Neural progenitor cell (in vitro differentiated cells): Measurements from ENCODE around the gene PDE1C.

Experiments
- CTCF ChIP-seq: fragments of 200-600 bp; sonication (generic); IDR thresholded peaks from 2 replicates; pipeline ENCODE4 v1.5.1; 2017; ENCODE audit warnings: antibody characterized with exemption, mild to moderate bottlenecking
- EZH2 ChIP-seq: fragments of 200-600 bp; sonication (generic); IDR thresholded peaks from 2 replicates; pipeline ENCODE4 v1.6.1; 2017; ENCODE audit warnings: antibody characterized with exemption, mild to moderate bottlenecking, moderate library complexity
- EZH2phosphoT487 ChIP-seq: fragments of 200-600 bp; sonication (generic); IDR thresholded peaks from 2 replicates; pipeline ENCODE4 v1.6.1; 2017; ENCODE audit warnings: antibody characterized with exemption

- no peak for TF ChIP-seq CTCF
- no peak for TF ChIP-seq EZH2
- TF ChIP-seq EZH2phosphoT487: no peak
Measured at GRCh38 chr7:31933481-31933880, 136.7 kb downstream of the PDE1C start.
